Esophagus muscularis mucosa (tissue), 3 donors: ENCODE measurements around the gene CAST.

Experiments
- CTCF ChIP-seq, 3 experiments: fragments of 200-600 bp in 2 of 3; fragments of 450-650 bp in 1 of 3; sonication (generic) in 2 of 3; IDR thresholded peaks; one replicate each; pipeline ENCODE4 v1.5.1; 2017 to 2019; ENCODE audit warnings: antibody characterized with exemption in 3 of 3, mild to moderate bottlenecking in 2 of 3, moderate library complexity in 1 of 3
- POLR2A ChIP-seq: fragments of 450-650 bp; IDR thresholded peaks from one replicate; pipeline ENCODE4 v1.6.1; 2017; ENCODE audit warnings: antibody characterized with exemption, moderate library complexity, mild to moderate bottlenecking, low read depth

GRCh38 chr5:96619946-96620345 is 42.2 kb upstream of the CAST start:
- TF ChIP-seq CTCF (IDR thresholded peaks at IDR 0.05): no peak
- no peak for TF ChIP-seq POLR2A
